GM21381 (cell line): ENCODE results near the gene NIN.

ENCODE experiments used
- ATAC-seq: cut with Tn5 transposase; IDR thresholded peaks from one replicate; pipeline ENCODE4 v1.9.1; 2021; ENCODE audit warnings: mild to moderate bottlenecking, moderate library complexity; ENCODE audit not compliant: unreplicated experiment

NIN gene, protein sequence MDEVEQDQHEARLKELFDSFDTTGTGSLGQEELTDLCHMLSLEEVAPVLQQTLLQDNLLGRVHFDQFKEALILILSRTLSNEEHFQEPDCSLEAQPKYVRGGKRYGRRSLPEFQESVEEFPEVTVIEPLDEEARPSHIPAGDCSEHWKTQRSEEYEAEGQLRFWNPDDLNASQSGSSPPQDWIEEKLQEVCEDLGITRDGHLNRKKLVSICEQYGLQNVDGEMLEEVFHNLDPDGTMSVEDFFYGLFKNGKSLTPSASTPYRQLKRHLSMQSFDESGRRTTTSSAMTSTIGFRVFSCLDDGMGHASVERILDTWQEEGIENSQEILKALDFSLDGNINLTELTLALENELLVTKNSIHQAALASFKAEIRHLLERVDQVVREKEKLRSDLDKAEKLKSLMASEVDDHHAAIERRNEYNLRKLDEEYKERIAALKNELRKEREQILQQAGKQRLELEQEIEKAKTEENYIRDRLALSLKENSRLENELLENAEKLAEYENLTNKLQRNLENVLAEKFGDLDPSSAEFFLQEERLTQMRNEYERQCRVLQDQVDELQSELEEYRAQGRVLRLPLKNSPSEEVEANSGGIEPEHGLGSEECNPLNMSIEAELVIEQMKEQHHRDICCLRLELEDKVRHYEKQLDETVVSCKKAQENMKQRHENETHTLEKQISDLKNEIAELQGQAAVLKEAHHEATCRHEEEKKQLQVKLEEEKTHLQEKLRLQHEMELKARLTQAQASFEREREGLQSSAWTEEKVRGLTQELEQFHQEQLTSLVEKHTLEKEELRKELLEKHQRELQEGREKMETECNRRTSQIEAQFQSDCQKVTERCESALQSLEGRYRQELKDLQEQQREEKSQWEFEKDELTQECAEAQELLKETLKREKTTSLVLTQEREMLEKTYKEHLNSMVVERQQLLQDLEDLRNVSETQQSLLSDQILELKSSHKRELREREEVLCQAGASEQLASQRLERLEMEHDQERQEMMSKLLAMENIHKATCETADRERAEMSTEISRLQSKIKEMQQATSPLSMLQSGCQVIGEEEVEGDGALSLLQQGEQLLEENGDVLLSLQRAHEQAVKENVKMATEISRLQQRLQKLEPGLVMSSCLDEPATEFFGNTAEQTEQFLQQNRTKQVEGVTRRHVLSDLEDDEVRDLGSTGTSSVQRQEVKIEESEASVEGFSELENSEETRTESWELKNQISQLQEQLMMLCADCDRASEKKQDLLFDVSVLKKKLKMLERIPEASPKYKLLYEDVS (N-terminal part only)

DNA sequence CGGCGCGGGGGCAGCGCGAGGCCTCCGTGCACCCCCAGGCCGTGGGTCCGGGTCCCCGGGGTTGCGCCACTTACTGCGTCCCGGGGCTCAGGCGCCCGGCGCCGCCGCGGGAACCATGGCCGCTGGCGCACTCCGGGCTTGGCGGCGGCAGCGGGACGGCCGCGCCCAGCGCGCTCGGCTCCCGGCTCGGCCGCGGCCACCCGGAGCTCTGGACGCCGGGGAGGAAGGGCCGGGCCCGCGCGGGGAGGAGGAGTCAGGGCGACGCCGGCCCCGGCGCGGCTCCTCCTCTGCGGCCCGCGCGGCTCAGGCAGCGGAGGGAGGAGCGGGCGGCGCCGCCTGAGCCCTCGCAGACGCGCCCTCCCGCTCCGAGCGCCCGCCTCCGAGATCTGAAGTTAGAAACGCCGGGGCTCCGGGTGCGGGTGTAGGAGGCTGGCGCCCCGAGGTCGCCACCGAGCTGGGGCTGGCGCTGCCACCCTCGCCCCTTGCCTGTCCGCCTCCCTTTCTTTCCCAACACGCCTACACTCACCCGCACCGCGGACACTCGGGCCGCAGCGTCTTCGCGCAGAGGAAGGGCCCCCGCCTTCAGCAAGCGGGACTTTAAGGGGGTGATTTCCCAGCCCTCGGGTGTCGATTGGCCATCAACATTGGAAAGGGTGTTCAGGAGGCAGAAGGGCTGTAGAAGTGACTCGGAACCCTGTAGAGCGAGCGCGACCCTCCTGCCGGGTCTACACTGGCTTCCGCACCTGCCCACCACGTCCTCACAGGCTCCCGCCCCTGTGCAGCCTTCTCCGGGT, at the start of gene NIN:
Gene NIN, minus strand, starts transcription at position 231 of the 794 bp plus-strand sequence. CDS start 9,106 bp downstream, outside the sequence.
- peak; percentile 80 for ATAC-seq

DNA sequence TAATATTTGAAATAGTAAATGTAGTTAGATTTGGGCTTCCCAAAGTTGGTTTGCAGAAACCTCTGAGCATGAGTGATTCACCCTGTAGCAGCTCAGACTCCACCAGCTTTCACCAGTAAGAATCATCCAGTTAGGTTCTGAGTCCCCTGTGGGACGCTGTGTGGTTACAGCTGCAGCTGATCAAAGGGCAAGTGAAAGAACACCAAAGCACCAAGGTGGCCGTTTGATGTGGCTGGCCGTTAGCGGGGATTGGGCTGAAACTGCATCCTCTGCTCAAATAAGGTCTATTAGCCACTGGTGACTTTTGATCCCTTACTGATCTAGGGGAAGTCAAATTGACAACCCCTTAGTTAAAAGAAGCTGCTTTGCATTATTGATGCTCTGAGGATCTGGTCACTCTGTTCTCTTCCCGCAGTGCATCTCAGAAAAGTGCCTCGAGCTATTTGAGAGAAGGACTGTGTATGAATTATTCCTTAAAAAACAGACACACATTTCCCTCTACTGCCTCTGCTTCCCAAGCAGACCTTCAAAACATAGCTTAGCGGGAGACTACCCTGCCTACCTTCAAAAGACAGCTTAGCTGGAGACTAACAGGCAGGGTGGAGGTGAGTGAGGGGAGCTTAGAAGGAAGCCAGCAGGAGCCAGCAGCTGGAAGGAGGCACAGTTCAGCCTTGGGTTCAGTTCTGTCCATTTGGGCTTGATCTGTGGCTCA, 44.6 kb upstream of the NIN start:
- ATAC-seq: peak; percentile 92

DNA sequence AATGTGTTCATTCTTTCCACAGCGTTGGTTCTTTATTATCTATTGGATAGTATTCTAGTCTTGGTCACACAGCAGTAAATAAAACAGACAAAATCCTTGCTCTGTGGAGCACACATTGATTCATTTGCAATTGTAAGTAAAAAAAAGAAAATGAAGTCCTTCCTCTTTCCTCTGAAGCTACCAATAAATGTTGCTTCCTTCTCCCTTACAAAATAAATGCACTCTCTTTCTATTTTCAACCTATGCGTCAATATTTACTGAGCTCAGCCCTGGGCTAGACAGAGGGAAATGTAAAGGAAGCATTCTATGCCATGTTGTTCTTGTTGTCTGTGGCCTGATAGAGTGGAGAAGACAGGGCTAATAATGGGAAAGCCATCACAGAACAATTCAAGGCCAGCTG, 43.8 kb upstream of the NIN start:
- ATAC-seq: no peak

DNA sequence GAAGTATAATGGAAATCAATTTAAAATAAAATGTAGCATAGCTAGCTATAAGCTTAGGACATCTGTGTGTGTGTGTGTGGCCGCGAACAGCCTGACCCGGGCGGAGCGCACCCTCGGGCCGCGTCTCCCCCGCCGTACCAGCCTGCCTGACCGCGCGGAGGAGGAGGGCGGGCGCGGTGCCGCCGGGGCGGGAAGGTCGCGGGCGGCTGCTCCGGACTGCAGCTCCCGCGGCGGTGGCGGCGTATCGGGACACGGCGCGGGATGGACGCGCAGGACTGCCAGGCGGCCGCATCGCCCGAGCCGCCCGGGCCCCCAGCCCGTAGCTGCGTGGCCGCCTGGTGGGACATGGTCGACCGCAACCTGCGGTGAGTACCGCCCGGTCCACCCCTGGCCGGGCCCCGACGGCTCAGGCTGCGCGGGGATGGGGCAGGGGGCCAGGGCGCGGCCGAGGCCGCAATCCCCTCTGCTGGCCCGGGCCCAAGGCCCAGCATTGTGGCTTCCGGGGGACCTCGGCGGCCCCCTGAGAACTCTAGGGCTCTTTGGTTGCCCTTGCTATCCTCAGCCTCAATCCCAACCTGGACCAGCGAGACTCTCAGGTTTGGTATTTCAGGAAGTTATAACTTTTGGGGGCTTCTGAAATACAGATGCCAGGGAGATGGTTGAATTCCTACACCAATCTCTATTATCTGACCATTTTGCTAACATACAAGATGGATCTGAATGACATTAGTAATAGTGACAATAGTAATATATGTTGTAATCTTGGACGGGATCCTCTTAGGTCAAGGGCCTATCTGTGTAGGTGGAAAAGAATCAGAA, 41.2 kb upstream of the NIN start, which contains the start of gene ABHD12B:
Gene ABHD12B, plus strand, starts transcription at position 140 of the 819 bp plus-strand sequence. Its CDS starts 122 bp downstream, at position 262.
- ATAC-seq: no peak

DNA sequence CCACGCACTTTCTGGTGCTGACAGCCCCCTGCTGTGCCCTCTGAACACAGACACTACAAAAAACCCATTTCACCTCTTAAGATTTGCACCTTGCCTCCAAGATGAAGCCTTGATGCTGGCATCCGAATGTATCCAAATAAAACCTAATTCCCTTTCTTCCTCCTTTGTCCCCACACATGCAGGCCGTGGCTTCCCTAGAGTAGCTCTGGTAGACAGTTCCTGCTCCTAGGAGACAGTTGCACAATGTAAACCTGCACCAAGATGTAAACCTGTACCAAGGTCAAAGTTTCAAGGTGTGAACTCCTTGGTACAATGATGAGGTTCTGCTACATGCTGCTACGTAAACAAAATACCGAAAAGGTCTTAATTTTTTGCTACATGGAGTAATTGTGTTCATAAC, 40.3 kb upstream of the NIN start:
- no peak for ATAC-seq

DNA sequence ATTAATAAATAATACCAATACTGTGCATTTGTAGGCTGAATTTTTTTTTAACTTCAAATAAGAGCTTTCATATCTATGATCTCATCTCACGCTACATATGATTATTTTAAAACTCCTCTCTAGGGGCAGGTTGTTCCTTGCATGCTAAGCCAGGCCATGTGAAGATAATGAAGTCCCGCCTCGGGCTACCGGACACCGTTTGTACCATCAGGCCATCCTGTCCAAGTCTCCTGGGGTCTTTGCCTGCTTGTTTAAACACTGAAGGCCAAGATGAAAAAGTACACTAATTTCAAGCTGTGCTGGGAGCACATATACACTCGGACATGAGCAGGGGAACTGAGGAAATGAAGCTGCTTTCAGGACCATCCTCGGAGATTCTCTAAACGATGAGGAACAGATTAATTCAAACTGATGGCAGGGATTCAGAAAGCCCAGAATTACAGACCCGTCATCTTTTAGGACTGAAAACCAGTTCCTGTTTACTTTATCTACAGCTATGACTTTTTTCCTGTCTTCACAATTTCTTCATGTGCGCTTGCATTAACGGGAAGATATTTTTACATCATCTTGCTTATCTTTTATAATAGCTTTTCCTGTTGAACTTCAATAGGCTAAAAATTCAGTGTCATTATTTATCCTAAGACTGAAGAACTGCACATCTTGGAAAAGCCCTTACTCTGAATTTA, 34.6 kb upstream of the NIN start:
- ATAC-seq: no peak

DNA sequence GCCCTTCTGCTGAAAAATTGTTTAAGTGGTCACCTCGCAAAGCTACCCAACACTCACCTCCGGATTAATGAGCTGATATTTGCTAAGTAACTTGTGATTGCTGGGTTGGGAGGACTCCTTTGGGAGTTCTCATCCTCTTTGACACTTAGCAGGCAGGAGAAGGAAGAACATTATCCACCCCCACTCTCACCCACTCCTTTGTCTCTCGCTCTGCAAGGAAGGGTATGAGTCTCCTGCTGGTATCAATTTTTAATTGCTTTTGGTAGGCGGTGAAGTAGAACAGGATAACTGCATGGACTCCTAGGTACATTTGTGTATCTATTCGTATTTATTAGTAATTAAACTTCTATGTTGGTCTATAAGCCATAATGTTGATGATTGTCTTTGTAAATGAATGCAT, 34.0 kb upstream of the NIN start:
- ATAC-seq: no peak

DNA sequence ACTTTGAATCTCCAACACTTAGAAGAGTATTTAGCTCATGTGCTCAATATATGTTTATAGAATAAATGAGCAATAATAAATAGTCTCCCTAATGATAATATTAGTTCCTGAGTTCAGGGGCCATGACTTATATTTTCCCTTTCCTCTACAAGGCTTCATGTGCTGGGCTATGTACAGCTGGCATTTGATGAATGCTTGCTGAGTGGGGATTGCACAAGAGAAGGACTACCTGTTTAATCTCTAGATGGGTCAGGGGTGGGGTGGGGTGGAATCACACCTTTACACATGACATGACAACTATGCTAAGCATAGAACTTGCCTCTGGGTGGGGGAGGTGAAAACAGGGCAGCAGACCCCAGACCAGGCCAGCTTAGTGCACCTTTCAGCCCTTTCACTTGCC, 33.3 kb upstream of the NIN start:
- ATAC-seq: no peak

DNA sequence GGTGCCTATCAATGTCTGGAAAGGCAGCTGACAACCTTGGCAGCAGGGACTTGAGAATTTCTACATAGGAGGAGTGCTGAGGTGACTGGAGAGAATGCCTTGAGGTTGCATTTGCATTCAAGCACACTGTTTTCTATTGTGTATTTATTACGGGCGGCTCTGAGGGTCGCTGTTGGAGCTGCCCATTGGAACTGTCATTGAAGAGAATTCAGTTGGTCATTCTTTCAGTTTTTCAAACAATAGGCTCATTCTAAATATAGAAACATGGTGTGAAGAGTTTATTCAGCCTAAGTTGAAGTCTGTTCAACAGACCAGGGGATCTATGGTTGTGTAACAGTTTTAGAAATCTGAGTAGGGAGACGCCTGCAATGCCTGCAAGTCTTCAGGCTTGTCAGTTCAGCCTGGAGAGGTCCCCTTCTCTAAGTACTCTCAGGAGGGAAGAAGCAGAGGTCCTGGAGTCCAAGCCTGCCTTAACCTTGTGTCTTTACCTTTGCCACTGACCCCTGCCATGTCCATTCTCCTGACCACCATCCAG, 31.1 kb upstream of the NIN start:
- ATAC-seq: no peak

DNA sequence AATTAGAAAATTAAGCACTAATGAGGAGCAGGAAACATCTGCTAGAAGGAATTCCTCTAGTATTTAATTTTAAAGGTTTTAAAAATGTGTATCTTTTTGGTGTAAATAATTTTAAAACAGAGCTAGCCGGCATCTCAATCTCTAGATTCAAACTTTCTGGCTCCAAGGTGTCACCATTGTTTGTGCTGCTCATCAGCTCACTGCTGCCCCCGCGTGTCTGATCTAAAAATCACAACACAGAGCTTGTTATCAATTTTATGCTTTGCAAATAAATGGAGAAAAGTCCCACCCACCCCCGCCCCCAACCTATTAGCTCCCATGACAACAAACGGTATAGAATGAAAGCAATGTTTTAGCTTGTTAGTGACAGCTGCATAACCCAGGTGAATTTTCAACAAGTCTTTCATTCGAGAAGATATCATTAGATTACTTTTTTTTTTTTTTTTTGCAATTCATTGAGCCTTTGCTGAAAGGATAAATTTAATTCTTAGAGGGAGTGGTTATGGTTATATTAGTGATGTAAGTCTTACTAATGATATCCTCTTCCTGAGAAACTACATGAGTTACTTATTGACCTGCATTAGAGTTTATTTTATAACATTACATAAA, 29.6 kb upstream of the NIN start:
- ATAC-seq: no peak

DNA sequence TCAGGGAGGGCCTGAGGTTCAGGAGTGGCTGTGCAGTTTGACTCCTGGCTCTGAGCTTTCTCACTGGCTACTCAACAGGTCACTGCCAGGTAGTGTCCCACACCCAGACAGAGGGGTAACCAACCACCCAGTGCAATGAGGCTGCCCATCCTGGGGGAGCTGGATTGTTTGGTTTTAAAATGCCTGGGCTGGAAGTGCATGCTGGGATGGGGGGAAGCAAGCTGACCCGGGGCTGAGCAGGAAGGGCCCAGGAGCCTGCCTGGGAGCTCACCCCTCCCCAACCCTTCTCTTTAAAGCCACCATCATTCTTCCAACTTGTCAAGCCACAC, 28.3 kb upstream of the NIN start:
- ATAC-seq: no peak

DNA sequence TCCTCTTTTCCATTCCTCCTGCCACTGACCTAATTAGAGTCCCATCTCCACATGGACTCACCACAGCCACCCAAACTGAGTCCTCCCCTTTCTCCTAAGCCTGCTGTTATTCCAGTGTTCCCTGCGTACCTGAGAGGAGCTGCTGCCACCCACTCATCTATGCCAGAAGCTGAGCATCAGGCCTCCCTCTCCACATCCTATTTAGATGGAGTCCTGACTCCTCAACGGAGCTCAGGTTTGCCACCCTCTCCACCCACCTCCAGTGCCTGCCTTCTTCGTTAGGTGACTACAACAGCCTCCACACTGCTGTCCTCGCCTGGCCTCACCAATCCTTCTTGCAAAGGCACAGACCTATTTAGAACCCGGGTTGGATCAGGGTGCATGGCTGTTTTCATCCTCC, 25.7 kb upstream of the NIN start:
- no peak for ATAC-seq

DNA sequence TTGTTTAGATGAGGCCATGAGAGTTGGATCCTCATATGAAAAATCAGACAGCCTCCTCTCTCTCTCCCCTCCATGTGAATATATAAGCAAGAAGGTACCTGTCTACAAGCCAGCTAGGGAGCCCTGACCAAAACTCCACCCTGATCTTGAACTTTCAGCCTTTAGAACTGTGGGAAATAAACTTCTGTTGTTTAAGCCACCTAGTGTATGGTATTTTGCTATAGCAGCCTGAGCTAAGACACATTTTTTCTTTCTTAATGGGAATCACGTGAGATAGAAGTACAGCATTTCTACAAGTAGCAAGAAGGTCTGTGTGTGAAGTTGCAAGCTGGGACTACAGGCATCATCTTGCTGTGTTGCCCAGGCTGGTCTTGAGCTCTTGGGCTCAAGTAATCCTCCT, 24.6 kb upstream of the NIN start:
- no peak for ATAC-seq

DNA sequence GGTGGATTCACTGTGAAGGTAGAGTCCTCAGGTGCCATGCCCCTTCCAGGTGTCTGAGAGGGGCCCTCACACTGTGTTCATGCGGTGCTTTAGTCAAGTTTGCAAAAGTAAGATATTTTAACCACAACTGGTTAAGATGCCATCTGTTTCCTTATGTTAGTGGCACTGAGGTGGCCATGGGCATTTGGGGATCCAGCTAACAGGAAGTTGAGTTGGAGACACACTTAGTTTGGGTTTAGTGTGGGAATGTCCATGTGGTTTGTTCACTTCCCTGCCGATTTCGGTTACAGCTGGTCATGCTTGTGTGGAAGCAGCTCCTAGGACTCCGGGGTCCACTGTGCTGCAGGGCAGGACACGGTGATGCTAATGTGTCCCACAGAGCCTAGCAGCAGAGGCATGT, 23.6 kb upstream of the NIN start:
- ATAC-seq: no peak

DNA sequence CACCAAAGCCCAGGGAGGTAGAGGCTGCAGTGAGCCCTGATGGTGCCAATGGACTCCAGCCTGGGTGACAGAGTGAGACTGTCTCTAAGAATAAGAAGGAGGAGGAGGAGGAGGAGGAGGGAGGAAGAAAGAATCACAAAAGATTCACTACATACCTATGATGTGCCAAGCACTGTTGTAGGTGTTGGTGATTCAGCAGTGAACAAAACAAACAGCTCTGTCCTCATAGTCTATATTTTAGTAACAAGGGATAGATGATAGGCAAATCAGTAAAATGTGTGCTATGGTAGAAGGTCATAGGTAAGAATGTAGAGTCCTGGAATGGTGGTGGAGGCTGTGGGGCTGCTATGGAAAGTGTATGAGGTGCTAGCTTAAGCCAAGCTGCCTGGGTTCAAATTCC, 22.9 kb upstream of the NIN start:
- no peak for ATAC-seq

DNA sequence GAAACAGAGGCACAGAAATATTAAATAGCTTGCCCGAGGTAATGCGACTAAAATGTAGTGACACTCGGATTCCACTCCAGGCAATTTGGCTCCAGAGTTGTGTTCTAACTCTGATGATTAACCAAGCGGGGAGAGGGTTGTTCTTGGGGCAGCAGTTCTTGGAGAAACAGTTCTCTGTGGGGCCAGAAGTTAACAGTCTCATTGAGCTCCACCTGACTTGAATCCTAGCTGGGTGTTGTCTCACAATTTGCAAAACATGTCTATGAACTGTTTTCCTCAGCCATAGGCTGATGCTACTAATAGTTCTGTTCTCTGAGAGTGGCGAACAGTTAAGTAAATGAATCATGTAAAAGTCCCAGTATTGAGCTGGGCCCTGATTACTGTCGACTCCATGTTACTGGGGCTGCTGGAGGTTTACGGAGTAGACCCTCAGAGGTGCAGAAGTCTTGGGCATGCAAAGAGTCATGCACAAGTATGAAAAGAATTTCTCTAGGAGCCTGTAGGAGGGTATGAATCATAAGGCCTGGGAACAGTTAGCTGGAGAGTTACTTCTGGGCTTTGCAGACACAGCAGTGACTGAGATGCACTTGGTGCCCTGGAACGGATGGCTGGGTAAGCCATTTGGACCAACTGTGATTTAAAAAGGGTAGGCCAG, 15.4 kb upstream of the NIN start:
- no peak for ATAC-seq

DNA sequence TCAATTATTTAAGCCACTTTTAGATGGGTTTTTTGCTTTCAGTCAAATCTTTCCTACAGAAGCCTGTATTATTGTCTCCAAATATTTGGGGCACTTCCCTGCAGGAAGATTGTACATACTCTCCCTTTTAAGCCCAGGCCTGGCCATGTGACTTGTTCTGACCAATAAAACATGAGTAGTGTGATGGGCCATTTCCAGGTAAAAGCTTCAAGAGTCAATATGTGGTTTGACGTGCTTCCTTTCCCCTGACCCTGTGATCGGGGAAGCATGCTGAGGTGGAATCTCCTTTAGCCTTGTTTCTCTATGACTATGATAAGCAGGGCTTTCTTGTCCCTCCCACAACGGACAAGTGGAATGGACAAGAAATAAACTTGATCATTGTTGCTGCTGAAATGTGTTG, 14.2 kb upstream of the NIN start:
- ATAC-seq: no peak
